ENCODE results near the gene SLC39A9.

- no peak for TF ChIP-seq CTCF (IDR thresholded peaks at IDR 0.05)
- no peak for TF ChIP-seq POLR2A (IDR thresholded peaks at IDR 0.05)
These were observed 44.9 kb downstream of the SLC39A9 start for GRCh38 chr14:69443296-69443805.
